Mesodermal cell (in vitro differentiated cells): ENCODE data around the gene MED13.
"Not testable (repeated sequence)": the region's sequence is repeated elsewhere in the genome, so short reads cannot be mapped to it uniquely, and the experiment has no call there.

Experiments
- H3K27ac ChIP-seq: 2 replicates; pipeline ENCODE4 v1.7.0; 2013; ENCODE audit warnings: mild to moderate bottlenecking, low read depth, low read length, moderate library complexity; ENCODE audit not compliant: severe bottlenecking
- H3K36me3 ChIP-seq: 2 replicates; pipeline ENCODE4 v1.7.1; 2013; ENCODE audit warnings: mild to moderate bottlenecking, low read length, moderate library complexity; ENCODE audit not compliant: control insufficient read depth, insufficient read depth
- H3K4me1 ChIP-seq: one replicate; pipeline ENCODE4 v1.7.1; 2013; ENCODE audit warnings: mild to moderate bottlenecking, low read length; ENCODE audit not compliant: insufficient read depth, control insufficient read depth, poor library complexity, severe bottlenecking
- H3K4me3 ChIP-seq: 2 replicates; pipeline ENCODE4 v1.7.0; 2013; ENCODE audit warnings: low read length, control low read depth, mild to moderate bottlenecking; ENCODE audit not compliant: insufficient read depth, poor library complexity, severe bottlenecking; ENCODE audit errors: extremely low read depth
- H3K9me3 ChIP-seq: 2 replicates; pipeline ENCODE4 v1.7.1; 2013; ENCODE audit warnings: mild to moderate bottlenecking, low read length, moderate library complexity; ENCODE audit not compliant: control insufficient read depth
- WGBS, 2 experiments: methylation state at CpG; one replicate each; pipeline ENCODE4 v1.1.5; 2013; ENCODE audit warnings: missing lambda C conversion rate in 2 of 2; ENCODE audit not compliant: insufficient coverage in 2 of 2; 5-methylcytosine and 5-hydroxymethylcytosine counted together

The MED13 gene

DNA sequence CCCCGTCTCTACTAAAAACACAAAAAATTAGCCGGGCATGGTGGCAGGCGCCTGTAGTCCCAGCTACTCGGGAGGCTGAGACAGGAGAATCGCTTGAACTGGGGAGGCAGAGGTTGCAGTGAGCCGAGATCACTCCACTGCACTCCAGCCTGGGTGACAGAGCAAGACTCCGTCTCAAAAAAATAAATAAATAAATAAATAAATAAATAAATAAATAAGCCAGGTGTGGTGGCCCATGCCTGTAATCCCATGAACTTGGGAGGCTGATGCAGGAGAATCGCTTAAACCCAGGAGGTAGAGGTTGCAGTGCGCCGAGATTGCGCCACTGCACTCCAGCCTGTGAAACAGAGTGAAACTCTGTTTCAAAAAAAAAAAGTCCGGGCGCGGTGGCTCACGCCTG, 149.9 kb downstream of the MED13 start:
- H3K36me3 ChIP-seq = peaks cover 51% of the 10 kb centered on the region
- H3K27ac ChIP-seq, H3K9me3 ChIP-seq, H3K4me3 ChIP-seq, H3K4me1 ChIP-seq: not testable (repeated sequence)
- 84 to 94% methylated on average over 8 to 10 of the region's 15 CpGs for WGBS, 2 experiments

DNA sequence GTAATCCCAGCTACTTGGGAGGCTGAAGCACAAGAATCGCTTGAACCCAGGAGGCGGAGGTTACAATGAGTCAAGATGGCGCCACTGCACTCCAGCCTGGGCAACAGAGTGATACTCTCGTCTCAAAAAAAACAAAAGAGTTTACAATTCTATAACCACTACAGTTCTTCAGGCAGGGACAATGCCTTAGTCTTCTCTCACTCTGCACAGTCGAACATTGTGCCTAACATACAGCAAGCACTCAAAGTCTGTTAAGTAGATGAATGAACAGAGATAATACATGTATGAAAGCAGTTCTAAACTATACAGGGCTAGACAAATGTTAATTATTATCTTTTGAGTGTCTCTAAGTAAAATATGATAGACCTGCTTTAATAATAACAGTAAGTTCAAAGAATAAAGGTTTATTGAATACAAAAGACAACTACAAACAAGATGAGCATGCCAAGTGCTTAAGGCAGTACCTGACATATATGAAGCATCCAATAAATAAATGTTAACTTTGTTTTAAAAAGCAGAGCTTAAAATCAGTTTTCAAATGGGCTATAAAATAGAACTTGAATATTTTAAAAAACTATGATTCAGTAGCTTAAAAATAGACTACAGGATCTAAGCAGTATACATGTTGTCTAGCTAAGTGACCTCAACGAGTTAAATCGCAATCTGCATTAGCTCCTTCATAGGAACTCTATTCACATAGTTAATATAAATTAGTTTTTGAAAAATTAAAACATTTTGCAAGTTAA, 156.6 kb downstream of the MED13 start:
- Histone ChIP-seq H3K9me3 (no peaks in the 10 kb centered on the region), H3K4me3 (no peak overlapping the region), H3K4me1 (no peaks in the 10 kb centered on the region), H3K36me3 (peaks cover 67% of the 10 kb centered on the region), H3K27ac (no peak overlapping the region)
- WGBS, 2 experiments = 81 to 100% methylated on average over 4 of the region's 7 CpGs

DNA sequence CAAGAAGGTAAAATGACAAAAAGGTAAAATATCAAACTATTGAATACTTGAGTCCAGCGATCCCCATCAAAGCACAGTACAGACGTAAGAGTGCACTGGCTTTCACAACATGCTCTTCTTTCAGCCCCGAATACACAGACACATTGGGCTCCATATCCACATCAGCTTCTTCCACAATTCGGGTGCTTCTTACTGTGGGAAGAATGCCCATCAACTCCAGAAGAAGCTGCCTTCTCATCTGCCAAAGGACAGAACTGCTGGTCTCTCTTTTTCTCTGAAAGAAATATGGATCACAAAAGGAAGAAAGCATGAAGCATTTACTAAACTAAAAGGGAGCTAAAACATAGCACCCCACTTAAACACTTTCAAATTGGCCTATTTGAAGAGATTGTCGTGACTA, 157.7 kb downstream of the MED13 start:
- Histone ChIP-seq H3K4me3 (no peak overlapping the region), H3K36me3 (peaks cover 74% of the 10 kb centered on the region), H3K4me1 (no peaks in the 10 kb centered on the region), H3K27ac (no peak overlapping the region), H3K9me3 (no peaks in the 10 kb centered on the region)
- 92 to 100% methylated on average over 2 to 4 of the region's 5 CpGs for WGBS, 2 experiments

DNA sequence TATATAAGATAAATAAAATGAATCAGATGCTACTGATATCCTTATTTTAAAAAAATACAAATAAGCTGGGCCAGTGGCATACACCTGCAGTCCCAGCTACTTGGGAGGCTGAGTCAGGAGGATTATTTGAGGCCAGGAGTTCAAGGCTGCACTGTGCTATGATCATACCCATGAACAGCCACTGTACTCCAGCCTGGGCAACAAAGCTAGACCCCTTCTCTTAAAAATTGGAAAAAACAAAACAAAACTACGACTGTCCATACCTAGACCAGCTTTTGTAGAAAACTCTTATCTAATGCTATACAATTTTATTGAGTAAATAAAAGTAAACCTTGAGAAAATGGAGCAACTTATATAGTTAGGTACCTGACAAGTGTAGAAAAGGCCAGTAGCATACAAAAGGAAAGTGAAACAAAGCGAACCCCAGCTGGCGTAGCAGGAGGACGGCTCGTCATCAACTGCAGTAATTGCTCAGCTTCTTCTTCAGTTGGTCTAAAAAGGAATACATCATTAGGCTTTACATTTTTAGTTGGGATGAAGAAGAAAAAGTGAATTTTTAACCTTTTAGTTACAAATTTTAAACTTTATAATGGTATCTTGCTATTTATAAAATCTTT, 160.9 kb downstream of the MED13 start:
- H3K9me3 ChIP-seq = no peaks in the 10 kb centered on the region
- H3K27ac ChIP-seq = no peak overlapping the region
- 95 to 100% methylated on average over 2 to 4 of the region's 5 CpGs for WGBS, 2 experiments
- no peak overlapping the region for H3K4me3 ChIP-seq
- H3K4me1 ChIP-seq = no peaks in the 10 kb centered on the region
- H3K36me3 ChIP-seq = peaks cover 63% of the 10 kb centered on the region

DNA sequence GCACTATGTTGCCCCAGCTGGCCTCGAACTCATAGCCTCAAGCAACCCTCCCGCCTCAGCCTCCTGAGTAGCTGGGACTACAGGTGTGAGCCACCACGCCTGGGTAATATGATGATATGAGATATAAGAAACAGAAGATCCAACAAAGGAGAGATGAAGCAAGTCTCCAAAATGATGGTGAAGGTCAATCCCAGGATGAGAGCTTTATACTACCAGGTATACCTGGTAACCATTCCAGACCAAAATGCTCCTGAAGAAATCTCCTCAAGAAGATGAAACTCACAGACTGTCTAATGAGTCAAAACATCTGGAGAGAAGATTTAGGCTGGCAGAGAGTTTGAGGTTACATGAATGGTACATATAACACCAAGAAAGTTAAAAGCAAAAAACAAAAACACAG, 161.8 kb downstream of the MED13 start:
- H3K9me3 ChIP-seq = no peaks in the 10 kb centered on the region
- H3K4me1 ChIP-seq = no peaks in the 10 kb centered on the region
- no peak overlapping the region for H3K4me3 ChIP-seq
- peaks cover 68% of the 10 kb centered on the region for H3K36me3 ChIP-seq
- no CpG with 5 or more reads among the region's 3 CpGs for WGBS, 2 experiments
- H3K27ac ChIP-seq = no peak overlapping the region

DNA sequence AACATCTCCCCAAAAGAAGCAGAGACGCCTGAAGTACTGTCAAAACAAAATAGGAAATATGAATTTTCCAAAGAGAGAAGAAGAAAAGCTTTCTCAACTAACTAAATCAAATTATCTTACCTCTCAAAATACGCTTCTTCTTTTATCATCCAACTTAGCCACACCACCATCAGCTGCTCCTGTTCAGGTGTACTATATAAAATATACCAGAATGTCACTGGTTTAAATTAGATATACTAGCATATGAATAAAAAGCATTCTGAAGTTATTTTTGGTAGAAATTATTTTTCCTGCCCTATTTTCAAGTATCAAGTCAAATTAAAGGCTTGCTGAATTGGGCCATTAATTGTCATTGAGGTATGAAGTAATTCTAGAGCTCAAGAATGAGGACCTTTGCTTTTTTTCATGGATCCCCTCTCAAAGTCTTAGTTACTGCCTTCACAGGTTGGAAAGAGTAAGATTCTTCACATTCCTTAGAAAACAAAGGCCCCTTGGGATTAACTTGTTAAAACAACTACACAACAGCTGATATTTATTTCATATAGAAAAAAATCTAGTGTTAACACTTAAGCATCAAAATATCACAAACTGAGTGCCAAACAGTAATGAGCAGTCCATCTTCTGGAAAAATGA, 167.4 kb downstream of the MED13 start:
- peaks cover 51% of the 10 kb centered on the region for H3K36me3 ChIP-seq
- no CpG with 5 or more reads among the region's 2 CpGs for WGBS, 2 experiments
- H3K4me3 ChIP-seq = no peak overlapping the region
- no peaks in the 10 kb centered on the region for H3K4me1 ChIP-seq
- no peak overlapping the region for H3K27ac ChIP-seq
- no peaks in the 10 kb centered on the region for H3K9me3 ChIP-seq

DNA sequence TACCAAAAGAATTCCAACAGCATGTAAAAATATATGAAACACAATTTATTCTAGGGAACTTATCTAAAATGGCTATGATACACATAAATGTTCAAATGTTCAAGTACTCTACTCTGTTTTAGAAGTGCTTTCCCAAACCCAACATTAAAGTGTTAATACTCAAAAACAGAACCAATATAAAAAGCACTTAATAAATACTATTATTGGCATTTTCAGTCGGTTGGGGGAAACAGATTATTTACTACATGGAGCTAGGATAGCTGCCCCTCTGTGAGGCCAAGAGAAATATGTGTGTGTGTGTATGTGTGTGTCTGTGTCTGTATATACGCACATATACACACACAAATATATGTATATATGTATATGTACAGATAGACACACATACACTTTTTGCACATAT, 169.7 kb downstream of the MED13 start:
- H3K36me3 ChIP-seq = peaks cover 36% of the 10 kb centered on the region
- no CpG with 5 or more reads among the region's 2 CpGs for WGBS, 2 experiments
- no peak overlapping the region for H3K27ac ChIP-seq
- no peaks in the 10 kb centered on the region for H3K9me3 ChIP-seq
- no peak overlapping the region for H3K4me3 ChIP-seq
- H3K4me1 ChIP-seq = no peaks in the 10 kb centered on the region

DNA sequence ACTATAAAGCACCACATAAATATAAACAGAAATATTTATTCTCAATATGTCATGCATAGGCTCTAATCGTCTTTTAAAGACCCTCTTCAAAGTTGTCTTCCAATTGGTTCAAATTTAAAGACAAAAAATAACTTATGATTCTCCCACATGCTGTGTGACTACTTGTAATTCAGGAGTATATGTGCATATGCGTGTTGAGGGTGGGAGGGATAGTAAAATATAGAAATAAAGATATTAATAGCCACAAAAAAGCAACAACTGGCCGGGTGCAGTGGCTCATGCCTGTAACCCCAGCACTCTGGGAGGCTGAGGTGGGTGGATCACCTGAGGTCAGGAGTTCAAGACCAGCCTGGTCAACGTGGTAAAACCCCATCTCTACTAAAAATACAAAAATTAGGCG, 170.8 kb downstream of the MED13 start:
- peaks cover 40% of the 10 kb centered on the region for H3K36me3 ChIP-seq
- not testable (repeated sequence) for H3K4me3 ChIP-seq, H3K4me1 ChIP-seq, H3K9me3 ChIP-seq, H3K27ac ChIP-seq
- WGBS, 2 experiments = 100% methylated on average over 1 of the region's 5 CpGs; no CpG with 5 or more reads in 1 of the 2 experiments
